Measurements from ENCODE around the gene RPL4. TPM values are rescaled to one million over a fixed set of nuclear protein-coding genes. Genes with fewer than 3 reads are reported as not detected.

RPL4 gene
- total and polyA plus RNA-seq, 9 of the 15 experiments (the other 6 are each of a cell fraction or from before 2014, with no cell fraction given): 2,055 to 7,760 (median 5,069) TPM

- peaks cover 13% of the 10 kb centered on the region for H4K20me1 ChIP-seq (replicated peaks; ENCODE audit: control insufficient read depth, insufficient read depth, low read length)
- POLR2A ChIA-PET: interaction anchor here (0.7 to 1.9 kb wide), 5 partner anchors 8 to 1610 kb away, joined by 3 to 8 read pairs (median 4); partner anchors contain the start of gene ZWILCH
- no peak overlapping the region for H3K4me2 ChIP-seq (ENCODE audit: insufficient read depth, low read length)
- H3K27me3 ChIP-seq (ENCODE audit: control insufficient read depth in 2 of 2, insufficient read depth in 2 of 2, low read length in 2 of 2): no peaks in the 10 kb centered on the region
- H3K9me3 ChIP-seq (replicated peaks; ENCODE audit: control insufficient read depth, insufficient read depth, low read depth, low read length): no peaks in the 10 kb centered on the region
- intact Hi-C loops (cut with micrococcal nuclease): loop anchor here (10.0 kb wide), 1 partner anchor 361 kb away; no protein-coding TSS in a partner anchor
- H3K27ac ChIP-seq (ENCODE audit: extremely low read depth, low read depth, low read length): no peak overlapping the region
- CTCF ChIA-PET (ENCODE audit: low intra/inter-chr PET ratio): no interaction called here
- H3K9ac ChIP-seq (ENCODE audit: insufficient read depth in 1 of 2, low read depth in 2 of 2, low read length in 2 of 2): no peak overlapping the region
- no TSS peak for BruUV-seq (replicated peaks)
- H3K9me1 ChIP-seq (ENCODE audit: control insufficient read depth, insufficient read depth, low read length): no peaks in the 10 kb centered on the region
- peaks cover 36% of the 10 kb centered on the region for H3K79me2 ChIP-seq (ENCODE audit: control insufficient read depth, insufficient read depth, low read length)
- WGBS (ENCODE audit: insufficient coverage, low coverage, missing lambda C conversion rate): 97% methylated on average over 2 of the region's 2 CpGs
- ATAC-seq (no peak), DNase-seq (ENCODE audit: extremely low read depth in 1 of 4, low spot score in 3 of 4) (no peak), FAIRE-seq (no peak)
- H3K4me3 ChIP-seq: no peak overlapping the region
- H3K4me1 ChIP-seq (replicated peaks in 1 of 2; ENCODE audit: control insufficient read depth in 2 of 2, insufficient read depth in 2 of 2, low read length in 2 of 2): peaks cover 8% of the 10 kb centered on the region in 2 experiments; a peak in 4 of 5 replicates
- TF ChIP-seq ZNF384 (IDR thresholded peaks at IDR 0.05; ENCODE audit: low read depth, low read length) (no peak), ELK3 (CRISPR knock-in tag; IDR thresholded peaks at IDR 0.05) (no peak), TFAM (CRISPR knock-in tag; conservative IDR thresholded peaks at IDR 0.05) (no peak)
- in situ Hi-C loops (cut with MboI): no loop called here
- H2AFZ ChIP-seq (ENCODE audit: low read depth, low read length): no peak overlapping the region
- H3K36me3 ChIP-seq (ENCODE audit: control insufficient read depth, insufficient read depth, low read length): peaks cover 88% of the 10 kb centered on the region
Observed at GRCh38 chr15:66494262-66494661, 10.4 kb downstream of the RPL4 start.

- Histone ChIP-seq H3K36me3 (ENCODE audit: control insufficient read depth, insufficient read depth, low read length) (peaks cover 91% of the 10 kb centered on the region), H3K27ac (ENCODE audit: extremely low read depth, low read depth, low read length) (0 out of 3 replicates have a peak overlapping the region, but pooled peaks have one; percentile 1), H3K4me2 (ENCODE audit: insufficient read depth, low read length) (no peak overlapping the region), H3K4me1 (replicated peaks in 1 of 2; ENCODE audit: control insufficient read depth in 2 of 2, insufficient read depth in 2 of 2, low read length in 2 of 2) (peaks cover 4 to 8% of the 10 kb centered on the region in 2 experiments; a peak in 3 of 5 replicates), H3K9me3 (replicated peaks; ENCODE audit: control insufficient read depth, insufficient read depth, low read depth, low read length) (no peaks in the 10 kb centered on the region), H3K9me1 (ENCODE audit: control insufficient read depth, insufficient read depth, low read length) (no peaks in the 10 kb centered on the region), H3K27me3 (ENCODE audit: control insufficient read depth in 2 of 2, insufficient read depth in 2 of 2, low read length in 2 of 2) (no peaks in the 10 kb centered on the region), H3K9ac (ENCODE audit: insufficient read depth in 1 of 2, low read depth in 2 of 2, low read length in 2 of 2) (no peak overlapping the region), H2AFZ (ENCODE audit: low read depth, low read length) (no peak overlapping the region), H3K4me3 (no peak overlapping the region), H3K79me2 (ENCODE audit: control insufficient read depth, insufficient read depth, low read length) (peaks cover 29% of the 10 kb centered on the region), H4K20me1 (replicated peaks; ENCODE audit: control insufficient read depth, insufficient read depth, low read length) (no peaks in the 10 kb centered on the region)
- intact Hi-C loops (cut with micrococcal nuclease) (loop anchor here (10.0 kb wide), 1 partner anchor 363 kb away; no protein-coding TSS in a partner anchor), in situ Hi-C loops (cut with MboI) (no loop called here)
- ChIA-PET POLR2A (interaction anchor here (1.0 to 2.4 kb wide), 6 partner anchors 9 to 106 kb away, joined by 3 to 14 read pairs (median 6); partner anchors contain the start of genes RPL4 and ZWILCH), CTCF (ENCODE audit: low intra/inter-chr PET ratio) (no interaction called here)
- ATAC-seq (peak; percentile 45; the same call in 2 of the 3 replicates), FAIRE-seq (no peak), DNase-seq (ENCODE audit: extremely low read depth in 1 of 4, low spot score in 3 of 4) (peak in 1 of 4 experiments; percentile 27)
- WGBS (ENCODE audit: insufficient coverage, low coverage, missing lambda C conversion rate): 64% methylated on average over 3 of the region's 3 CpGs
- no TSS peak for BruUV-seq (replicated peaks)
- TF ChIP-seq ZNF165 (CRISPR knock-in tag; IDR thresholded peaks at IDR 0.05; ENCODE audit: borderline replicate concordance) (no peak), POLR2AphosphoS5 (IDR thresholded peaks at IDR 0.05; ENCODE audit: control insufficient read depth, insufficient read depth, low read depth, low read length) (0 out of 2 replicates have a peak, but pooled peaks have one; percentile 2), NR3C1 (CRISPR knock-in tag; IDR thresholded peaks at IDR 0.05) (no peak), ZNF449 (CRISPR knock-in tag; IDR thresholded peaks at IDR 0.05) (no peak), RCOR1 (IDR thresholded peaks at IDR 0.05; ENCODE audit: borderline replicate concordance in 1 of 2, low read depth in 2 of 2, low read length in 2 of 2) (no peak), ZSCAN29 (IDR thresholded peaks at IDR 0.05) (no peak), CREB3 (tag; conservative IDR thresholded peaks at IDR 0.05; ENCODE audit: low read depth) (no peak), MAX (CRISPR knock-in tag; IDR thresholded peaks at IDR 0.05) (no peak)
Observed at GRCh38 chr15:66491846-66492245, 12.8 kb downstream of the RPL4 start.
